Bone marrow (tissue), 2 donors: ENCODE measurements around the gene PRAMEF6.
"Not testable (repeated sequence)": the region's sequence is repeated elsewhere in the genome, so short reads cannot be mapped to it uniquely, and the experiment has no call there.

Source experiments
- DNase-seq, 2 donors: peaks; one replicate each; lab custom pipeline; 2025; lab: John Stamatoyannopoulos, UW

Gene PRAMEF6

GRCh38 chr1:12947480-12947879 lies at the start of gene PRAMEF6:
PRAMEF6 (minus strand) TSS chr1:12947580; CDS start chr1:12942518, 5,062 bp downstream.
- not testable (repeated sequence) for DNase-seq

DNA sequence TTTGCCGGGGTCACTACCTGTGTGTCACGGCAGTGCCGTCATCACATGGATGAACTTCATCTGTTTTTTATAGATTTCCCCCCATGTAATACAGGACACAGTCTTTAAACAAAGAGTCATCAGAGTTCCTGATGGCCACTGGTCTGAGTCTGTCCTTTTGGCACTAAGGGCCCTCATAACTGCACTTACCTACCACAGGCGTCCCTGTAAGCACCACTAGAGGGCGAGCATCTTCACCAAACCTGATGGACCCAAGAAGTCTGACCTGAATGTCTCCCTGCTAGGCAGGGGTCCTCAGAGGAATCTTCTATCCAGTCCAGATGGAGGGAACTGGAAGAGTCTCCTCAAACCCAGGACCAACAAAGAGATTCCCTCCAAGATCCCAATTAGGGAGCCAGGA lies 23.0 kb downstream of the PRAMEF6 start:
- DNase-seq = not testable (repeated sequence)

- DNase-seq = not testable (repeated sequence)
Measured at GRCh38 chr1:12921749-12922148, 25.6 kb downstream of the PRAMEF6 start.

- DNase-seq = not testable (repeated sequence)
Measured at GRCh38 chr1:12916310-12916709, 31.1 kb downstream of the PRAMEF6 start, which contains the start of gene PRAMEF7. PRAMEF7 (plus strand) TSS chr1:12916610; CDS start chr1:12917693, 1,083 bp downstream.

- not testable (repeated sequence) for DNase-seq
Measured at GRCh38 chr1:12903793-12904572, 43.4 kb downstream of the PRAMEF6 start.

DNA sequence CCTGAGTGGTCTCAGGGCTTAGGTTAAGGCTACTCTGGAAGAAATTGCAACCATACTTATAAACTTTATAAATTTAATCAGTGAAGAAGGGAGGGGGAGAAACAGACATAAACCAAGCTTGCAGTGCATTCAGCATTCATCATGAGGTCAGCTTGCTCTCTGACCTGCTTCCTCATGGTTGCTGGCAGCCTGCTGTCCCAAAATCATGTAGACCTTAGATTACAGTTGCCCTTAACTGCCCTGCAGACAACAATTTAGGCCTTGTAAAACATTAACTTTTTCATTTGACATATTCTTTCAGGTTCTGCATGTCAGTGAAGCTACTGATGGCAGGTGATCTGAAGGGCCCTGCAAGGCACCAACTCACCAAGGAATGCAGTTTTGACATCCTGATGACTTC lies 48.2 kb downstream of the PRAMEF6 start:
- DNase-seq = not testable (repeated sequence)

- DNase-seq = not testable (repeated sequence)
Measured at GRCh38 chr1:12898170-12898569, 49.2 kb downstream of the PRAMEF6 start, which contains the start of gene PRAMEF10. PRAMEF10 (minus strand) TSS chr1:12898270; CDS start chr1:12895847, 2,423 bp downstream.
